Breast epithelium (tissue), 4 donors: ENCODE data around the gene OR10P1. TPM values are rescaled to one million over a fixed set of nuclear protein-coding genes. Genes with fewer than 3 reads are reported as not detected.
"Not testable (repeated sequence)": the region's sequence is repeated elsewhere in the genome, so short reads cannot be mapped to it uniquely, and the experiment has no call there.

ENCODE experiments used
- DNase-seq, 2 donors: peaks; one replicate each; pipeline ENCODE4 v3.0.0-alpha.2; 2019; ENCODE audit warnings: low spot score in 2 of 2
- H3K27ac ChIP-seq, 2 donors: fragments of 200-600 bp; sonication (generic) in 1 of 2; one replicate each; pipeline ENCODE4 v1.5.1; 2016 to 2019; ENCODE audit warnings: mild to moderate bottlenecking in 1 of 2
- H3K27me3 ChIP-seq, 2 donors: fragments of 200-600 bp; sonication (generic) in 1 of 2; one replicate each; pipeline versions ENCODE4 v1.5.1 to v1.6.0; 2017 to 2019; ENCODE audit warnings: control low read depth in 1 of 2, mild to moderate bottlenecking in 1 of 2
- H3K36me3 ChIP-seq: fragments of 200-600 bp; one replicate; pipeline ENCODE4 v1.5.1; 2019
- H3K4me1 ChIP-seq, 2 donors: fragments of 200-600 bp; sonication (generic); one replicate each; pipeline ENCODE4 v1.5.1; 2016 to 2019; ENCODE audit warnings: control low read depth in 1 of 2
- H3K4me3 ChIP-seq, 3 donors: fragments of 200-600 bp; sonication (generic); 1 replicate in 2 of 3; 2 replicates in 1 of 3; pipeline ENCODE4 v1.5.1; 2016 to 2019; ENCODE audit warnings: mild to moderate bottlenecking in 3 of 3, moderate library complexity in 2 of 3
- H3K9me3 ChIP-seq, 2 donors: fragments of 200-600 bp; sonication (generic) in 1 of 2; one replicate each; pipeline ENCODE4 v1.5.1; 2016 to 2019; ENCODE audit warnings: control low read depth in 1 of 2
- CTCF ChIP-seq, 3 donors: fragments of 450-650 bp; IDR thresholded peaks; one replicate each; pipeline ENCODE4 v1.5.1; 2016 to 2017; ENCODE audit warnings: antibody characterized with exemption in 3 of 3, mild to moderate bottlenecking in 3 of 3, moderate library complexity in 3 of 3
- POLR2A ChIP-seq: fragments of 450-650 bp; IDR thresholded peaks from one replicate; pipeline ENCODE4 v1.6.1; 2016; ENCODE audit warnings: antibody characterized with exemption, mild to moderate bottlenecking, moderate library complexity
- POLR2AphosphoS5 ChIP-seq, 3 donors: sonication (generic); formaldehyde crosslinking; IDR thresholded peaks; one replicate each; pipeline ENCODE4 v1.6.1; 2017; ENCODE audit warnings: antibody characterized with exemption in 3 of 3
- intact Hi-C: fragments of 100-400 bp; cut with DNase I; formaldehyde crosslinking; loops from one replicate; pipeline ENCODE4 v1.15.1; 2023; ENCODE audit warnings: low total_unique reads
- total RNA-seq, 3 donors: library from RNA; depleted of rRNA; stranded (reverse); fragments of >200 nt; gene quantifications; one replicate each; pipeline ENCODE4 v1.1.0, GENCODE V29; 2016

Gene OR10P1
- total RNA-seq, 3 donors from 2014 or later: not detected

DNA sequence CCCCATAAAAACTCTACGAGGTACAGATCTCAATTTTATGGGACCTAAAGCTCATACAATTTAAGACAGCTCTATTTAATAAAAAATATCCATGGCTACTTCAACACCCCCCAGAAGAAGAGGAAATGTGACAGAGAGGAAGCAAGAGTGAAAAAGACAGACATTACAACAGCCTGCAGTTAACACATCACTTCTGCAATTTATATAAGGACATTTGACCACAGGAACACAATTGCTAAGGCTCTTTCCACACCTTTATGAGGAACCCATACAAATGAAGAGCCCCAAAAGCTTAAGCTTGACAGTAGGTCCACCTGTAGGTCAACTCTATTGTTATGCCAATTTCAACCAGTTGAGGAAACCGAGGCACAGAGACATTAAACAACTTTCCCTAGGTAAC is 5.6 kb downstream of the OR10P1 start:
- Histone ChIP-seq H3K27ac (no peak overlapping the region), H3K4me1 (no peaks in the 10 kb centered on the region), H3K4me3 (no peak overlapping the region), H3K9me3 (no peaks in the 10 kb centered on the region), H3K27me3 (no peaks in the 10 kb centered on the region), H3K36me3 (no peaks in the 10 kb centered on the region)
- DNase-seq: no peak
- intact Hi-C loops: no loop called here
- TF ChIP-seq CTCF (IDR thresholded peaks at IDR 0.05) (no peak), POLR2A (no peak), POLR2AphosphoS5 (IDR thresholded peaks at IDR 0.05) (no peak)

GRCh38 chr12:55642669-55643068 is 6.0 kb downstream of the OR10P1 start:
- Histone ChIP-seq H3K27ac (no peak overlapping the region), H3K27me3 (no peaks in the 10 kb centered on the region), H3K36me3 (no peaks in the 10 kb centered on the region), H3K4me3 (no peak overlapping the region), H3K9me3 (no peaks in the 10 kb centered on the region), H3K4me1 (no peaks in the 10 kb centered on the region)
- no peak for DNase-seq
- TF ChIP-seq POLR2AphosphoS5 (IDR thresholded peaks at IDR 0.05): no peak
- TF ChIP-seq POLR2A: no peak
- no peak for TF ChIP-seq CTCF (IDR thresholded peaks at IDR 0.05)
- intact Hi-C loops: no loop called here

DNA sequence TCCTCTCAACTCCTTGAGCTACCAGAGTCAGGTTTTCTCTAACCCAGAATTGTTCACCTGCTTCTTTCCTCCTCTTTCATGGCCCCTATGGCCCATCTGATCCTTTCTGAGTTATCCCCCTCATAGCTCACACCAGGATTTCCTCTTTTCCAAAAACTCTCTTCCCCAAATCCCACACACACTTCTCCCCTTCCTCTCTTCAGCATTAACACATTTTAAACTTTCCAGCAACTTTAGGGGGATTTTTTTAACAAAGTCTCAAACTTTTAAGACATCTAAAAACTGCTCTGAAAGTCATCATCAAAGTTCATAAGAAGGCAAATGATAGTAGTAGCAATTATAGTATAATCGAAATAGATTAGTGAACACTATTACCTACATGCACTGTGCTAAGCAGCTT is 7.9 kb downstream of the OR10P1 start:
- Histone ChIP-seq H3K36me3 (no peaks in the 10 kb centered on the region), H3K9me3 (no peaks in the 10 kb centered on the region), H3K4me1 (no peaks in the 10 kb centered on the region), H3K4me3 (no peak overlapping the region), H3K27me3 (no peaks in the 10 kb centered on the region), H3K27ac (no peak overlapping the region)
- TF ChIP-seq POLR2AphosphoS5 (IDR thresholded peaks at IDR 0.05) (no peak), CTCF (IDR thresholded peaks at IDR 0.05) (no peak), POLR2A (no peak)
- intact Hi-C loops: no loop called here
- no peak for DNase-seq

DNA sequence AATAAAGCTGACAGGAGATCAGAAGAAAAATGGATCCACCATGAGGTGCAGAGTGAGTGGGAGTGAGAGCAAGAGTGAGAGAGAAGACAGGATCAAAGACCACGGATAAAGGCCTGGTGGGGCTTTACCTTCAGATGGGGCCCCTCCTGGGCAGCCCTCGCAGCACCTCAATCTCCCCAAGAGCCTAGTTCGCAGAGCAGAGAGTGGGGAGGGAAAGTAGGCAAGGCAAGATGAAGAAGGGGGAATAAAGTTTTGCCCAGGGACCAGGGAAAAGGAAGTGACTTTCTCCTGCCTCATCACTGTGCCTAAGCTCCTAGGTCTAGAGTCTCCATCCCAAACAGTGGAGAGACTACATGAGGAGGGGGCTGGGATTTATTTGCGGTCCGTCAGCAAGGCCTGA is 10.3 kb downstream of the OR10P1 start:
- no peak for TF ChIP-seq CTCF (IDR thresholded peaks at IDR 0.05)
- TF ChIP-seq POLR2AphosphoS5 (IDR thresholded peaks at IDR 0.05): no peak
- TF ChIP-seq POLR2A: no peak
- no peaks in the 10 kb centered on the region for H3K4me1 ChIP-seq
- H3K9me3 ChIP-seq: no peaks in the 10 kb centered on the region
- no peak for DNase-seq
- no peaks in the 10 kb centered on the region for H3K27me3 ChIP-seq
- intact Hi-C loops: no loop called here
- H3K36me3 ChIP-seq: no peaks in the 10 kb centered on the region
- no peak overlapping the region for H3K27ac ChIP-seq
- no peak overlapping the region for H3K4me3 ChIP-seq

GRCh38 chr12:55650620-55651298 is 14.1 kb downstream of the OR10P1 start:
- intact Hi-C loops, H3K36me3 ChIP-seq, H3K27ac ChIP-seq, H3K4me3 ChIP-seq, DNase-seq, H3K4me1 ChIP-seq, H3K9me3 ChIP-seq, H3K27me3 ChIP-seq: not testable (repeated sequence)

GRCh38 chr12:55651299-55651683 is 14.6 kb downstream of the OR10P1 start:
- Histone ChIP-seq H3K36me3 (no peaks in the 10 kb centered on the region), H3K27ac (no peak overlapping the region), H3K27me3 (no peaks in the 10 kb centered on the region), H3K4me1 (no peaks in the 10 kb centered on the region), H3K9me3 (no peaks in the 10 kb centered on the region), H3K4me3 (no peak overlapping the region)
- TF ChIP-seq POLR2AphosphoS5 (IDR thresholded peaks at IDR 0.05) (no peak), POLR2A (no peak)
- DNase-seq: no peak
- intact Hi-C loops: no loop called here
